Measurements from ENCODE around the gene B4GALNT4. TPM values are rescaled to one million over a fixed set of nuclear protein-coding genes. Genes with fewer than 3 reads are reported as not detected.

B4GALNT4 gene
- total RNA-seq, 1 experiment from 2014 or later = 1.9 TPM

DNA sequence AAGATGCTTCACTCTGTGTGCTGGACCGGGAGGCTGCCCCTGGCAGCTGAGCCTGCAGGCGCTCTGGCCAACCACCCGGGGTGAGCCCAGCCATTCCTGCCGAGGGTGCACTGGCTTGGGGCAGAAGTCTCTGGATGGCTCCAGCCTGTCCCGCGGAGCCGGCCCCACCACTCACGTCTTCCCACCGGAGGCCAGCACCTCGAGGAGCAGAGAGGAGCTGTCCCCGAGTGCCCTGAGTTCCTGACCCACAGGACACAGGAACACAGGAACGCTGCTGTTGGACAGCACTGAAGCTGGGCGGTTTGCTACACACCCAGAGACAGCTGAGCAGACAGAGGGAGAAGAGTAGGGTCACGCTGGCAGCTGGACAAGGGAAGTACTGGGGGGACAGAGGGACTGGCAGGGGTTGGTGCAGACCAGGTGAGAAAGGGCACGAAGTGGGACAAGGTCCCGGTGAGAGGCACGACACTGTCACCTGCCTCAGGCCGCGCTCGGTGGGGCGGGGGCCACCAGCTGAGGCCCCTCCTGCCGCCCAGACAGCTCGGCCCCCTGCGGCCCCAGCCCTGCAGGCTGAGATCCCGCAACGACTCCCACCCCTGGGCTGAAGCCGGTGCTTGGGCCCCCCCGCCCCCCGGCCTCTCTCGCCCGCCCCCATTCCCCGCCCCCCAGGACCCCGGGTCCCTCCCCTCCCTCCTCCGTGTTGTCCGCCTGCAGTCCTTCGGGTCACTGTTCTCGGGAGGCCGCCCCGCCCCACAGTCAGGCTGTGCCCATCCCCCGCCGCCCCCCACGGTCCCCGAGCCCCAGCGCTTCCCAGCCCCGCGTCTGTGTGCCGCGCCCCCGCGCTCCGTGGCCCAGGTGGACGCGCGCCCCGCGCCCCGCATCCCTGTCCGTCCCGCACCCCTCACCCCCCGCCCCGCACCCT is 624 bp upstream of the B4GALNT4 start:
- Mint-ChIP-seq H3K9me3 (ENCODE audit: low read depth, unreplicated experiment) (no peaks in the 10 kb centered on the region), H3K27ac (ENCODE audit: unreplicated experiment) (peak overlapping the region; percentile 62), H3K4me1 (ENCODE audit: low read depth, unreplicated experiment) (peaks cover 8% of the 10 kb centered on the region), H3K27me3 (ENCODE audit: unreplicated experiment) (peaks cover 71% of the 10 kb centered on the region), H3K36me3 (ENCODE audit: insufficient read depth, unreplicated experiment) (peaks cover 18% of the 10 kb centered on the region), H3K4me3 (ENCODE audit: low read depth, unreplicated experiment) (peak overlapping the region; percentile 45)
- BruUV-seq (replicated peaks) = no TSS peak
- TF ChIP-seq, protein P1, sequence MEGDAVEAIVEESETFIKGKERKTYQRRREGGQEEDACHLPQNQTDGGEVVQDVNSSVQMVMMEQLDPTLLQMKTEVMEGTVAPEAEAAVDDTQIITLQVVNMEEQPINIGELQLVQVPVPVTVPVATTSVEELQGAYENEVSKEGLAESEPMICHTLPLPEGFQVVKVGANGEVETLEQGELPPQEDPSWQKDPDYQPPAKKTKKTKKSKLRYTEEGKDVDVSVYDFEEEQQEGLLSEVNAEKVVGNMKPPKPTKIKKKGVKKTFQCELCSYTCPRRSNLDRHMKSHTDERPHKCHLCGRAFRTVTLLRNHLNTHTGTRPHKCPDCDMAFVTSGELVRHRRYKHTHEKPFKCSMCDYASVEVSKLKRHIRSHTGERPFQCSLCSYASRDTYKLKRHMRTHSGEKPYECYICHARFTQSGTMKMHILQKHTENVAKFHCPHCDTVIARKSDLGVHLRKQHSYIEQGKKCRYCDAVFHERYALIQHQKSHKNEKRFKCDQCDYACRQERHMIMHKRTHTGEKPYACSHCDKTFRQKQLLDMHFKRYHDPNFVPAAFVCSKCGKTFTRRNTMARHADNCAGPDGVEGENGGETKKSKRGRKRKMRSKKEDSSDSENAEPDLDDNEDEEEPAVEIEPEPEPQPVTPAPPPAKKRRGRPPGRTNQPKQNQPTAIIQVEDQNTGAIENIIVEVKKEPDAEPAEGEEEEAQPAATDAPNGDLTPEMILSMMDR (IDR thresholded peaks at IDR 0.05; ENCODE audit: unreplicated experiment) = no peak
- CTCF ChIA-PET = no interaction called here
- DNase-seq = peak; percentile 31
- intact Hi-C loops (cut with micrococcal nuclease; ENCODE audit: unreplicated experiment) = no loop called here

DNA sequence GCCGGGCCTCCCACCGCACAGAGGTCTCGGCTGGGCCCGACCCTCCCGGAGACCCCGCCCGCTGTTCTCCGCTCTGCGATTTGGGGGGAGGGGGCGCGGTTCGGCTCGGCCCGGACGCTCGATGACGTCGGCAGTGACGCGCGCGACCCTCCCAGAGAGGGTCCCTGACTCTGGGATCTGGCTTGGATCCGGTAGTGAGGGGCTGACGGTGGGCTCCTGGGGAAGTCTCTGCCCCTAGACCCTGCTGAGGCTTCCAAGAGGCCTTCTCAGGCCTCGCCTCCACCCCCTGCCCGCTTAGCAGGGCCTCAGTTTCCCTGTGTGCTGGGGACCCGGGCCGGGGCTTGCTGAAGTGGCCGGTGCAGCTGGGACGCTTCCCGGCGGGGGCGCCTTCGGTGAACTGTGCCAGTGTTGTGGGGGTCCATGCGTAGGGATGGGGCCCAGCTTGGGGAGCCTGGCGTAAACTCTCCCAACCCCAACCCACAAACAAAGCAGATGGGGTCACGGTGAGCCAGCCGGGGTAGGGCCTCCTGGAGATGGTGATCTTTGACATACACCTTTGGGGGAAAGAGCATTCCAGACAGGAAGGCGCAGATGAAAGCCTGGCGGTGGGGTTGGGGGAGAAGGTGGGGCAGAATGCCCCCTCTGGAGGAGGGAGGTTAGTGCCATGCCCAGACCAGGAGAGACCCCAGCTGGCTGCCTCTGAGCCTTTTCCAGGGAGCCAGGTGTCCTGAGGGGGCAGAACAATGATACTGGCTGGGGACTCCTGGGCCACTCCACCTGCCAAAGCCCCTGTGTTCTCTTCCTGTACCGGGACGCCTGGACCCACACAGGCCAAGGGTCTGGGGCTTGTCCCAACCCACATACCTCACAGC is 1.0 kb downstream of the B4GALNT4 start:
- no TSS peak for BruUV-seq (replicated peaks)
- TF ChIP-seq, protein P1 (IDR thresholded peaks at IDR 0.05; ENCODE audit: unreplicated experiment) = no peak
- CTCF ChIA-PET = no interaction called here

DNA sequence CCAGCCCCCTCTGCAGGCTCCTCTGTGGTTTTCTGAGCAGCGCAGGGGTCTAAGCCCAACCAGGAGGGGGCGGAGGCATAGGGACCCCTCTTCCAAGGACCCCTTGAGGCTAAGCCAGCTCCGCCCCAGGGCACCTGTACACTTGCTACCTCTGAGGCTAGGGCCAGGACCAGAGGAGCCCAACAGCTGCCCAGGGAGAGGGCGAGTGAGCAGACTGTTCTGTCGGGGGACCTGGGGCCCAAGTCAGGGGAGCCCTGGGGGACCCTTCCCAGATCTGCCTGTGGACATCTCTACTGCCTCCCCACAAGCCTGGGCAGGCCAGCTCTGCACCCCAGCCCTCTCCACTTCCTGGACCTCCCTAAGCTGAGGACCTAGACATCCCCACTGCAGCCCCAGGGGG is 1.8 kb downstream of the B4GALNT4 start:
- Mint-ChIP-seq H3K4me1 (ENCODE audit: low read depth, unreplicated experiment) (peaks cover 9% of the 10 kb centered on the region), H3K4me3 (ENCODE audit: low read depth, unreplicated experiment) (no peak overlapping the region), H3K27me3 (ENCODE audit: unreplicated experiment) (peaks cover 72% of the 10 kb centered on the region), H3K36me3 (ENCODE audit: insufficient read depth, unreplicated experiment) (peaks cover 13% of the 10 kb centered on the region), H3K27ac (ENCODE audit: unreplicated experiment) (no peak overlapping the region), H3K9me3 (ENCODE audit: low read depth, unreplicated experiment) (no peaks in the 10 kb centered on the region)
- DNase-seq = no peak
- intact Hi-C loops (cut with micrococcal nuclease; ENCODE audit: unreplicated experiment) = no loop called here
- BruUV-seq (replicated peaks) = no TSS peak
- TF ChIP-seq, protein P1 (IDR thresholded peaks at IDR 0.05; ENCODE audit: unreplicated experiment) = no peak
- CTCF ChIA-PET = no interaction called here

More for the DNA sequence above, 1.0 kb downstream of the B4GALNT4 start:
- Mint-ChIP-seq H3K4me3 (ENCODE audit: low read depth, unreplicated experiment) (no peak overlapping the region), H3K27ac (ENCODE audit: unreplicated experiment) (no peak overlapping the region), H3K27me3 (ENCODE audit: unreplicated experiment) (peaks cover 76% of the 10 kb centered on the region), H3K9me3 (ENCODE audit: low read depth, unreplicated experiment) (no peaks in the 10 kb centered on the region), H3K36me3 (ENCODE audit: insufficient read depth, unreplicated experiment) (peaks cover 13% of the 10 kb centered on the region), H3K4me1 (ENCODE audit: low read depth, unreplicated experiment) (peaks cover 9% of the 10 kb centered on the region)
- DNase-seq = no peak
- intact Hi-C loops (cut with micrococcal nuclease; ENCODE audit: unreplicated experiment) = no loop called here

DNA sequence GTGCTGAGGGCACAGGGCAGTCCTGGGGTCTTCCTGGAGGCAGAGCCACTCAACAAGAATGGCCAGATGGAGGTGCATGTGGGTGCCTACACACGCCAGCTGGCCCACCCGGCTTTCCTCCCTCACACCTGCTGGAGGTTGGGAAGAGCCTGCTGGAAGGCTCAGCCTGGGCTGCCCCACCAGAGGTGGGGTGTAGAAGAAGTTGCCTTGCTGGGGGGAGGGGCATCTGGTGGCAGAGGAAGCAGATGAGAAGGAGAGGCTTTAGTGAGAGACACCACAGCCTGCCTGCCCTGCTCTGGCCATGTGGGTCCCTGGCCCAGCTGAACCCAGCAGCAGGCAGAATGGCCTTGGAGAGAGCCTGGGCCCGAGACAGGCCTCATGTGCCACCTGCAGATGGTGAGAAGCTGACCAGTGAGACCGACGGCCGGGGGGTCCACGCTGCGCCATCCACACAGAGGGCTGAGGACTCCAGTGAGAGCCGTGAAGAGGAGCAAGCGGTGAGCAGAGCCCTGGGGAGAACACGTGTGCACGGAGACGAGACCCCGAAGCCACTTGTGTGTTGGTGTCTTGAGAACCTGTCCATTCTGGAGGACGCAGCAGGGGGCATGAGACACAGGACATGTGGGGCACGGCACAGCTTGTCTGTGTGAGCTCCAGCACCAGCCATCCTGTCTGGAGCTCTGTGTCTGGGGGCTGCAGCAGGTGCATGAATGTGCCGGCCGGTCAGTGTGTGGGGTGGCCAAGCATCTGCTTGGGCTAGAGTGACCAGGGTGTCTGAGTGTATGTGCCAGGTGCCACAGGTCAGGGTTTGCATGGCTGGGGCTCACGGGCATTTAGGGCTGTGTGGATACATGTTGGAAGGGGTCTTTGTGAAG is 2.7 kb downstream of the B4GALNT4 start:
- Mint-ChIP-seq H3K4me3 (ENCODE audit: low read depth, unreplicated experiment) (no peak overlapping the region), H3K27ac (ENCODE audit: unreplicated experiment) (no peak overlapping the region), H3K27me3 (ENCODE audit: unreplicated experiment) (peaks cover 63% of the 10 kb centered on the region), H3K4me1 (ENCODE audit: low read depth, unreplicated experiment) (peaks cover 9% of the 10 kb centered on the region), H3K9me3 (ENCODE audit: low read depth, unreplicated experiment) (no peaks in the 10 kb centered on the region), H3K36me3 (ENCODE audit: insufficient read depth, unreplicated experiment) (peaks cover 13% of the 10 kb centered on the region)
- DNase-seq = no peak
- intact Hi-C loops (cut with micrococcal nuclease; ENCODE audit: unreplicated experiment) = no loop called here
- CTCF ChIA-PET = no interaction called here
- TF ChIP-seq, protein P1 (IDR thresholded peaks at IDR 0.05; ENCODE audit: unreplicated experiment) = no peak
- BruUV-seq (replicated peaks) = no TSS peak
